HepG2 (cell line): Measurements from ENCODE around the gene TSGA10IP. TPM values are rescaled to one million over a fixed set of nuclear protein-coding genes. Genes with fewer than 3 reads are reported as not detected.

Experiments used
- ASH2L ChIP-seq: fragments of 300-600, 200-600 bp; sonication (generic); IDR thresholded peaks from 2 replicates; pipeline ENCODE4 v1.7.0; 2017; ENCODE audit warnings: low read depth, mild to moderate bottlenecking, moderate library complexity, mixed read lengths, low read length; ENCODE audit not compliant: insufficient read length
- CEBPB ChIP-seq: IDR thresholded peaks from 2 replicates; pipeline ENCODE4 v1.6.1; 2011; ENCODE audit warnings: low read depth, low read length, improper control_type of control experiment, borderline replicate concordance
- HNF4A ChIP-seq: sonication (generic); formaldehyde crosslinking; IDR thresholded peaks from 2 replicates; pipeline ENCODE4 v1.4.0; 2020; ENCODE audit warnings: missing genetic modification reagents
- HNRNPH1 ChIP-seq: fragments of 200-400 bp; formaldehyde crosslinking; optimal IDR thresholded peaks from 2 replicates; pipeline ENCODE3; 2017; ENCODE audit warnings: mild to moderate bottlenecking, low read depth, low read length
- IRF2 ChIP-seq: IDR thresholded peaks from 2 replicates; pipeline ENCODE4 v1.6.1; 2018; ENCODE audit warnings: missing genetic modification reagents, missing compliant biosample characterization
- MXD4 ChIP-seq: IDR thresholded peaks from 2 replicates; pipeline ENCODE4 v1.6.1; 2016; ENCODE audit warnings: mild to moderate bottlenecking, missing biosample characterization, missing genetic modification reagents
- NFYB ChIP-seq: sonication (generic); formaldehyde crosslinking; IDR thresholded peaks from 2 replicates; pipeline ENCODE4 v1.4.0; 2020; ENCODE audit warnings: missing genetic modification reagents
- PHF21A ChIP-seq: sonication (generic); formaldehyde crosslinking; IDR thresholded peaks from 2 replicates; pipeline ENCODE4 v1.5.0; 2020; ENCODE audit warnings: mild to moderate bottlenecking, missing genetic modification reagents
- REXO4 ChIP-seq: sonication (generic); formaldehyde crosslinking; IDR thresholded peaks from 2 replicates; pipeline ENCODE4 v1.8.0; 2022; ENCODE audit warnings: missing genetic modification reagents, mild to moderate bottlenecking, borderline replicate concordance
- SP5 ChIP-seq: IDR thresholded peaks from 2 replicates; pipeline ENCODE4 v1.6.1; 2016; ENCODE audit warnings: low read depth, borderline replicate concordance
- SRSF1 ChIP-seq: fragments of 200-400 bp; formaldehyde crosslinking; optimal IDR thresholded peaks from 2 replicates; pipeline ENCODE3; 2017; ENCODE audit warnings: mild to moderate bottlenecking, low read depth, low read length, moderate library complexity
- ZNF12 ChIP-seq: sonication (generic); formaldehyde crosslinking; IDR thresholded peaks from 2 replicates; pipeline ENCODE4 v1.5.0; 2020; ENCODE audit warnings: missing genetic modification reagents
- ZNF24 ChIP-seq: fragments of 450-650 bp; IDR thresholded peaks from 2 replicates; pipeline ENCODE4 v1.6.1; 2017; ENCODE audit warnings: antibody characterized with exemption, mild to moderate bottlenecking
- ZNF556 ChIP-seq: sonication (generic); formaldehyde crosslinking; IDR thresholded peaks from 2 replicates; pipeline ENCODE4 v1.4.0; 2020; ENCODE audit warnings: mild to moderate bottlenecking, missing genetic modification reagents, borderline replicate concordance
- ZNF558 ChIP-seq: sonication (generic); formaldehyde crosslinking; IDR thresholded peaks from 2 replicates; pipeline ENCODE4 v1.9.0; 2022; ENCODE audit warnings: mild to moderate bottlenecking, missing genetic modification reagents, borderline replicate concordance
- ZNF674 ChIP-seq: sonication (generic); formaldehyde crosslinking; IDR thresholded peaks from 2 replicates; pipeline ENCODE4 v1.5.0; 2020; ENCODE audit warnings: low read depth, mild to moderate bottlenecking, missing genetic modification reagents
- ZNF788 ChIP-seq: sonication (generic); formaldehyde crosslinking; IDR thresholded peaks from 2 replicates; pipeline ENCODE4 v1.5.0; 2020; ENCODE audit warnings: mild to moderate bottlenecking, missing genetic modification reagents, borderline replicate concordance
- polyA plus RNA-seq, 8 experiments: library from polyadenylated mRNA; depleted of rRNA in 3 of 8; stranded (reverse) in 7 of 8; unstranded in 1 of 8; fragments of >200 nt; fragmentation: Illumina TruSeq in 4 of 8; extraction: Trizol in 4 of 8; gene quantifications; 2 replicates each; pipeline versions ENCODE4 v1.2.1 to v1.2.3, GENCODE V29; 2011 to 2016; ENCODE audit warnings: low read depth in 4 of 8, missing spikeins in 1 of 8, mixed read lengths in 1 of 8; ENCODE audit not compliant: insufficient read depth in 1 of 8
- total RNA-seq, 5 experiments: library from RNA; depleted of rRNA; stranded (reverse); fragments of >200 nt; fragmentation: Illumina TruSeq; extraction: Trizol; gene quantifications; 2 replicates each; pipeline ENCODE4 v1.2.3, GENCODE V29; 2016; ENCODE audit warnings: low read depth in 1 of 5
- TF ChIP-seq, protein P1 (sequence below), 2 experiments: fragments of 450-650 bp in 1 of 2; sonication (generic) in 1 of 2; formaldehyde crosslinking in 1 of 2; IDR thresholded peaks; 2 replicates each; pipeline versions ENCODE4 v1.6.1 to v1.8.0; 2016 to 2022; ENCODE audit warnings: antibody characterized with exemption in 1 of 2, mild to moderate bottlenecking in 1 of 2, missing genetic modification reagents in 1 of 2
- TF ChIP-seq, protein P2 (sequence below): sonication (generic); formaldehyde crosslinking; IDR thresholded peaks from 2 replicates; pipeline ENCODE4 v1.8.1; 2023; ENCODE audit warnings: mild to moderate bottlenecking, inconsistent platforms, moderate library complexity, missing genetic modification reagents, borderline replicate concordance
- TF ChIP-seq, protein P3 (sequence below): sonication (generic); IDR thresholded peaks from 2 replicates; pipeline ENCODE4 v1.6.1; 2016; ENCODE audit warnings: low read depth, borderline replicate concordance

The TSGA10IP gene
- total and polyA plus RNA-seq, 2 of the 13 experiments (the other 11 are each of a cell fraction or from before 2014, with no cell fraction given): not detected

DNA sequence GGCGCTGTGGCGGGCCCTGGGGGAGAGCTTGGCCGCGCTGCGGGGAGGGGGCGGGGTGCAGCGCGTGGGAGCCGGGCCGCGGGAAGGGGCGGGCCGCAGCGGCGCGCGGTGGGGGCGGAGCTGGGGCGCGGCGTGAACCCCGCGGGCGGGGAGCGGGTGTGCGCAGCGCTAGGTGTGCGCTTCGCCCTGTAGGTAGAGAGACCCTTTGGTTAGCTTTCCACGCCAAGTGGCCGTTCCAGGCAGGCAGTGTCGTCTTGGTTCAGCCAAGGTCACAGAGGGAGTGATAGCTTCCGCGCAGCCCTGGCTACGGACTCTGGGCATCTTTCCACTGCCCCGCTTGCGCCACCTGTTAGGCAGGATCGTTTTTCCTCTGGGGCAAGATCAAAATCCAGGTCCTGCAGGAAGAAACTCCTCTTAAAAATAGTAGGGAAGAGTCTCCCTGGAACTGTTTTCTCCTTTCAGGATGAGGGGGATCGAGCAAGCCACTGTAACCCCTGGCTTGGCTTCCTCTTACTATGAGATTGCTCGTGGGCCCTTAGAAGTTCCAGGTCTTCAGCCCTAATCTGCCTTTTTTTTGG, 57.5 kb downstream of the TSGA10IP start (continued):
- no peak for TF ChIP-seq HNRNPH1
- no peak for TF ChIP-seq IRF2
- TF ChIP-seq HNF4A (CRISPR knock-in tag): peak; percentile 14; the same call in 1 of the 2 replicates
- no peak for TF ChIP-seq NFYB (CRISPR knock-in tag)
- no peak for TF ChIP-seq SRSF1
- TF ChIP-seq, protein P1, sequence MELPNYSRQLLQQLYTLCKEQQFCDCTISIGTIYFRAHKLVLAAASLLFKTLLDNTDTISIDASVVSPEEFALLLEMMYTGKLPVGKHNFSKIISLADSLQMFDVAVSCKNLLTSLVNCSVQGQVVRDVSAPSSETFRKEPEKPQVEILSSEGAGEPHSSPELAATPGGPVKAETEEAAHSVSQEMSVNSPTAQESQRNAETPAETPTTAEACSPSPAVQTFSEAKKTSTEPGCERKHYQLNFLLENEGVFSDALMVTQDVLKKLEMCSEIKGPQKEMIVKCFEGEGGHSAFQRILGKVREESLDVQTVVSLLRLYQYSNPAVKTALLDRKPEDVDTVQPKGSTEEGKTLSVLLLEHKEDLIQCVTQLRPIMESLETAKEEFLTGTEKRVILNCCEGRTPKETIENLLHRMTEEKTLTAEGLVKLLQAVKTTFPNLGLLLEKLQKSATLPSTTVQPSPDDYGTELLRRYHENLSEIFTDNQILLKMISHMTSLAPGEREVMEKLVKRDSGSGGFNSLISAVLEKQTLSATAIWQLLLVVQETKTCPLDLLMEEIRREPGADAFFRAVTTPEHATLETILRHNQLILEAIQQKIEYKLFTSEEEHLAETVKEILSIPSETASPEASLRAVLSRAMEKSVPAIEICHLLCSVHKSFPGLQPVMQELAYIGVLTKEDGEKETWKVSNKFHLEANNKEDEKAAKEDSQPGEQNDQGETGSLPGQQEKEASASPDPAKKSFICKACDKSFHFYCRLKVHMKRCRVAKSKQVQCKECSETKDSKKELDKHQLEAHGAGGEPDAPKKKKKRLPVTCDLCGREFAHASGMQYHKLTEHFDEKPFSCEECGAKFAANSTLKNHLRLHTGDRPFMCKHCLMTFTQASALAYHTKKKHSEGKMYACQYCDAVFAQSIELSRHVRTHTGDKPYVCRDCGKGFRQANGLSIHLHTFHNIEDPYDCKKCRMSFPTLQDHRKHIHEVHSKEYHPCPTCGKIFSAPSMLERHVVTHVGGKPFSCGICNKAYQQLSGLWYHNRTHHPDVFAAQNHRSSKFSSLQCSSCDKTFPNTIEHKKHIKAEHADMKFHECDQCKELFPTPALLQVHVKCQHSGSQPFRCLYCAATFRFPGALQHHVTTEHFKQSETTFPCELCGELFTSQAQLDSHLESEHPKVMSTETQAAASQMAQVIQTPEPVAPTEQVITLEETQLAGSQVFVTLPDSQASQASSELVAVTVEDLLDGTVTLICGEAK (IDR thresholded peaks at IDR 0.05): no peak
- TF ChIP-seq, protein P1 (CRISPR knock-in tag; IDR thresholded peaks at IDR 0.05): no peak
- TF ChIP-seq ZNF674: 0 out of 2 replicates have a peak, but pooled peaks have one; percentile 83
- no peak for TF ChIP-seq MXD4 (CRISPR knock-in tag)
- TF ChIP-seq REXO4 (CRISPR knock-in tag): no peak
- TF ChIP-seq ZNF788 (CRISPR knock-in tag): 0 out of 2 replicates have a peak, but pooled peaks have one; percentile 41
- no peak for TF ChIP-seq PHF21A (CRISPR knock-in tag)
- TF ChIP-seq ASH2L: peak; percentile 18
- no peak for TF ChIP-seq ZNF556 (CRISPR knock-in tag)
- TF ChIP-seq, protein P2, sequence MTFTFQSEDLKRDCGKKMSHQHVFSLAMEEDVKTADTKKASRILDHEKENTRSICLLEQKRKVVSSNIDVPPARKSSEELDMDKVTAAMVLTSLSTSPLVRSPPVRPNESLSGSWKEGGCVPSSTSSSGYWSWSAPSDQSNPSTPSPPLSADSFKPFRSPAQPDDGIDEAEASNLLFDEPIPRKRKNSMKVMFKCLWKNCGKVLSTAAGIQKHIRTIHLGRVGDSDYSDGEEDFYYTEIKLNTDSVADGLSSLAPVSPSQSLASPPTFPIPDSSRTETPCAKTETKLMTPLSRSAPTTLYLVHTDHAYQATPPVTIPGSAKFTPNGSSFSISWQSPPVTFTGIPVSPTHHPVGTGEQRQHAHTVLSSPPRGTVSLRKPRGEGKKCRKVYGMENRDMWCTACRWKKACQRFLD (CRISPR knock-in tag): no peak
- peak; percentile 20; the same call in 1 of the 2 replicates for TF ChIP-seq CEBPB
- TF ChIP-seq, protein P3, sequence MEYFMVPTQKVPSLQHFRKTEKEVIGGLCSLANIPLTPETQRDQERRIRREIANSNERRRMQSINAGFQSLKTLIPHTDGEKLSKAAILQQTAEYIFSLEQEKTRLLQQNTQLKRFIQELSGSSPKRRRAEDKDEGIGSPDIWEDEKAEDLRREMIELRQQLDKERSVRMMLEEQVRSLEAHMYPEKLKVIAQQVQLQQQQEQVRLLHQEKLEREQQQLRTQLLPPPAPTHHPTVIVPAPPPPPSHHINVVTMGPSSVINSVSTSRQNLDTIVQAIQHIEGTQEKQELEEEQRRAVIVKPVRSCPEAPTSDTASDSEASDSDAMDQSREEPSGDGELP: no peak
- no peak for TF ChIP-seq ZNF24
- no peak for TF ChIP-seq SP5 (CRISPR knock-in tag)
- TF ChIP-seq ZNF558 (CRISPR knock-in tag): no peak
- TF ChIP-seq ZNF12: no peak
